Measurements from ENCODE around the gene ELMO1.

DNA sequence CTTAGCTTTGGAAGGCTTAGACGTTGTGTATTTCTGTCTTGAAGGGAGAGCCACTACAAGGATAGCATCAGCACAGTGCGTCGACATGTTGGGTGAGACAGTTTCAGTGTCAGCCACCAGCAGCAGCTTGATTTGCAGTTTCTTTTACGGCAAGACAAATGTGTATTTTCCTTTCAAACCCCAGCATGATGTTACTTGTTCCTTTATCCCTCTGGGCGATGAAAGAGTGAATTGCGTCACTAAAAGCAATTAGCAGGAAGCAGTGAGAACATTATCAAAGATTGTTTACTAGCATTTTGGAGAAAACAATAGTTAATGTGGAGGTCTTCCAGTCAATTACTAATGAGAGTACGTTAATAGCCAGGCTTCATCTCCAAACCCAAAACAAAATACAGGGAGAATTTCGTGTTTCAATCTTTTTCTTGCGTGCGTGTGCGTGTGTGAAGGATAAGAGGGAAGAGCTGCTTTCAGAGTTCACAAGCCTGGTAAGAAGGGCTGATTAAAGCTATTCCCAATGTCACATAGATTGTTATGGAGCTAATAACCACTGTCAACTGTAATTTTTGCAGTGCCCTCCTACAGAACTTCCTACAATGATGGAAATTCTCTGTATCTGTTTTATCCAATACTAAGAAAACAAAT lies 567.3 kb downstream of the ELMO1 start:
- no peak for TF ChIP-seq CTCF (IDR thresholded peaks at IDR 0.05; ENCODE audit: poor library complexity)
- TF ChIP-seq EZH2phosphoT487 (IDR thresholded peaks at IDR 0.05; ENCODE audit: low read depth, severe bottlenecking, unreplicated experiment) = no peak

Measured in hepatocyte (in vitro differentiated cells).